ENCODE results near the gene P2RX2. TPM values are rescaled to one million over a fixed set of nuclear protein-coding genes. Genes with fewer than 3 reads are reported as not detected.

The P2RX2 gene
- total and polyA plus RNA-seq, 2 experiments from 2014 or later = not detected

DNA sequence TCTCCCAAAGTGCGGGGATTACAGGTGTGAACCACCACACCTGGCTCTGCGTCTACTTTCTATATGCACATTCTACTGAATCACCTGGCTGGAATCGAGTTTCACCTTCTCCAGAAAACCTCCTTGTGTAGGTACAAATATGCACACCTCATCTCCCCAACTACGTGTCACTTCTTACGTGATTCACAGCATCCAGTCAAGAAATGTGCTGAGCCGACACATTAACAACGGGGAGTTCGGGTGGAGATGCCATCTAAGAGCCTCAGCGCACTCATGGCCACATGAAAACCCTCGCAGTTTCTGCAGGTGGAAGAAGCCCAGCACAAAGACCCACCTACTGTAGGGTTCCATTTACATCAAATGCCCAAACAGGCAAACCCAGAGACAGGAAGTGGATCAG lies 29.3 kb downstream of the P2RX2 start:
- Histone ChIP-seq H2AFZ (no peak overlapping the region), H3K27ac (no peak overlapping the region), H4K20me1 (ENCODE audit: insufficient read depth, poor library complexity, severe bottlenecking) (no peaks in the 10 kb centered on the region), H3K36me3 (replicated peaks; ENCODE audit: insufficient read depth, low read depth) (no peaks in the 10 kb centered on the region), H3K9me3 (ENCODE audit: low read depth) (no peaks in the 10 kb centered on the region), H3K4me3 (no peak overlapping the region), H3K79me2 (no peaks in the 10 kb centered on the region), H3K27me3 (no peaks in the 10 kb centered on the region), H3K4me1 (ENCODE audit: insufficient read depth) (no peaks in the 10 kb centered on the region), H3K9me2 (replicated peaks; ENCODE audit: insufficient read depth) (no peaks in the 10 kb centered on the region), H3K4me2 (no peak overlapping the region)
- 93% methylated on average over 10 of the region's 10 CpGs for WGBS (ENCODE audit: low lambda C conversion rate, missing lambda C conversion rate)
- DNase-seq (ENCODE audit: low spot score) = no peak
- TF ChIP-seq, protein P1, sequence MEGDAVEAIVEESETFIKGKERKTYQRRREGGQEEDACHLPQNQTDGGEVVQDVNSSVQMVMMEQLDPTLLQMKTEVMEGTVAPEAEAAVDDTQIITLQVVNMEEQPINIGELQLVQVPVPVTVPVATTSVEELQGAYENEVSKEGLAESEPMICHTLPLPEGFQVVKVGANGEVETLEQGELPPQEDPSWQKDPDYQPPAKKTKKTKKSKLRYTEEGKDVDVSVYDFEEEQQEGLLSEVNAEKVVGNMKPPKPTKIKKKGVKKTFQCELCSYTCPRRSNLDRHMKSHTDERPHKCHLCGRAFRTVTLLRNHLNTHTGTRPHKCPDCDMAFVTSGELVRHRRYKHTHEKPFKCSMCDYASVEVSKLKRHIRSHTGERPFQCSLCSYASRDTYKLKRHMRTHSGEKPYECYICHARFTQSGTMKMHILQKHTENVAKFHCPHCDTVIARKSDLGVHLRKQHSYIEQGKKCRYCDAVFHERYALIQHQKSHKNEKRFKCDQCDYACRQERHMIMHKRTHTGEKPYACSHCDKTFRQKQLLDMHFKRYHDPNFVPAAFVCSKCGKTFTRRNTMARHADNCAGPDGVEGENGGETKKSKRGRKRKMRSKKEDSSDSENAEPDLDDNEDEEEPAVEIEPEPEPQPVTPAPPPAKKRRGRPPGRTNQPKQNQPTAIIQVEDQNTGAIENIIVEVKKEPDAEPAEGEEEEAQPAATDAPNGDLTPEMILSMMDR (IDR thresholded peaks at IDR 0.05; ENCODE audit: poor library complexity) = no peak
- TF ChIP-seq EZH2phosphoT487 (IDR thresholded peaks at IDR 0.05; ENCODE audit: low read depth, severe bottlenecking, unreplicated experiment) (no peak), EZH2 (IDR thresholded peaks at IDR 0.05; ENCODE audit: borderline replicate concordance) (no peak)

DNA sequence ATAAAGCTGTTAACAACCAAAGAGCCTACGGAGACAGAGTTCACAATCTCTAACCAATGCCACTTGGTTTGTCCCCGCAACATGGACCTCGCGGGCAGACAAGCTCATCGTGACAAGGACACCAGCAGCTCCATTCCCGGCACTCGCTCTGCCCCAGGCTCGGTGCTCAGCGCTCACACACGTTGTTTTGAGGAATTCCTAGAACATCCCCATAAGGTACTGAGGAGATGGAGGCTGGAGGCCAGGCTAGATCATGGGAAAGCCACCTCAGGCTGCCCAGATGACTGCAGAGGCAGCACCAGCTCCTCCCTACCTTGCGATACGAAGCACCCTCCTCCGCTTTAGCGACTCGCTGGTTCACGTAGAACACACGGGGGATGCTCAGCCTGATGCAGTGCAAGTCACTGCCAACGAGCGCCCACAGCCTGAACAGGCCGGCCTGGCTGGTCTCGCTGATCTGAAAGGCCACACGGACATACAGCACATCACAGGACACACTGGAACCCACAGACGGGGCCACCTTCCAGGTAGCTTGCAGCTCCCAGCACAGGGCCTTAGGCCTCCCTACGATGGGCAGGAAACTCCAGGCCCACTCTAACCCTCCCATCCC lies 30.1 kb downstream of the P2RX2 start:
- Histone ChIP-seq H3K4me1 (ENCODE audit: insufficient read depth) (no peaks in the 10 kb centered on the region), H3K36me3 (replicated peaks; ENCODE audit: insufficient read depth, low read depth) (no peaks in the 10 kb centered on the region), H3K27ac (no peak overlapping the region), H3K27me3 (no peaks in the 10 kb centered on the region), H3K9me3 (ENCODE audit: low read depth) (no peaks in the 10 kb centered on the region), H3K79me2 (no peaks in the 10 kb centered on the region), H4K20me1 (ENCODE audit: insufficient read depth, poor library complexity, severe bottlenecking) (no peaks in the 10 kb centered on the region), H3K9me2 (replicated peaks; ENCODE audit: insufficient read depth) (no peaks in the 10 kb centered on the region), H3K4me3 (no peak overlapping the region), H3K4me2 (no peak overlapping the region), H2AFZ (no peak overlapping the region)
- no peak for DNase-seq (ENCODE audit: low spot score)
- TF ChIP-seq EZH2phosphoT487 (IDR thresholded peaks at IDR 0.05; ENCODE audit: low read depth, severe bottlenecking, unreplicated experiment) (no peak), EZH2 (IDR thresholded peaks at IDR 0.05; ENCODE audit: borderline replicate concordance) (no peak)
- WGBS (ENCODE audit: low lambda C conversion rate, missing lambda C conversion rate) = 95% methylated on average over 24 of the region's 24 CpGs

DNA sequence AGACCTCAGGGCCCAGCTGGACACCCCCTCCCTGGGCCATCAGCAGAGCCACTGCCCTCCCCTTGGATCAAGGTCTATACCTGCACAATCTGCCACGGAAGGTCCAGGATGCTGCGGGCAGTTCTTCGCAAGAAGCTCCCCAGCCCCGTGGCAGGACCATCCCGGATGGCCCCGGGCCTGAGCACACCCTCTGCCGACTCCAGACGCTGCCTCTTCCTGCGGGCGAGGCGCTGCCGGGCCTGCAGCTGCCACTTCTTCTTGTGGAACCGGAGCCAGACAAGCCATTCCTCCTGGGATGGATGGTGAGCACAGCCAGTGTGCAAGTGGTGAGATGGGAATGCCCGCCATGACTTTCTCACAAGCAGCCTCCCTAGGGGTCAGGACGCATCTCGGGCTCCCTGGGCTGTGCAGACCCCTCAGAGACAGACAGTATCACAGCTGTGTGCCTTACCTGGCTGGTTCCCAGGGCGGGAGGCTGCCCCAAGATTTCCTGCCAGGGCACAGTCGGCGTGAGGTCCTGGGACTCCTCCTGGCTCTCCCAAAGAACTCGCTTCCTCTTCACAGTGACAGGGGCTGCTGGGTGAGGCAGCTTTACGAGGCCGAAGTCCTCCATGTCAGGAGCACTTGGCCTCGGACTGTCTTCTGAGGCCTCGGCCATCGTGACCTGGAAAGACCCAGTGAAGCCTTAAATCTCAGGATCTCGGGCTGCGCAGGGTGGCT lies 30.8 kb downstream of the P2RX2 start:
- 94% methylated on average over 27 of the region's 27 CpGs for WGBS (ENCODE audit: low lambda C conversion rate, missing lambda C conversion rate)
- no peak overlapping the region for H3K4me3 ChIP-seq
- H3K36me3 ChIP-seq (replicated peaks; ENCODE audit: insufficient read depth, low read depth) = no peaks in the 10 kb centered on the region
- H3K4me1 ChIP-seq (ENCODE audit: insufficient read depth) = no peaks in the 10 kb centered on the region
- TF ChIP-seq EZH2 (IDR thresholded peaks at IDR 0.05; ENCODE audit: borderline replicate concordance) = no peak
- TF ChIP-seq, protein P1 (IDR thresholded peaks at IDR 0.05; ENCODE audit: poor library complexity) = no peak
- no peak for TF ChIP-seq EZH2phosphoT487 (IDR thresholded peaks at IDR 0.05; ENCODE audit: low read depth, severe bottlenecking, unreplicated experiment)
- no peak overlapping the region for H3K4me2 ChIP-seq
- no peak overlapping the region for H2AFZ ChIP-seq
- H3K27me3 ChIP-seq = no peaks in the 10 kb centered on the region
- no peak for DNase-seq (ENCODE audit: low spot score)
- H3K9me2 ChIP-seq (replicated peaks; ENCODE audit: insufficient read depth) = no peaks in the 10 kb centered on the region
- H3K9me3 ChIP-seq (ENCODE audit: low read depth) = no peaks in the 10 kb centered on the region
- H3K27ac ChIP-seq = no peak overlapping the region
- H3K79me2 ChIP-seq = no peaks in the 10 kb centered on the region
- H4K20me1 ChIP-seq (ENCODE audit: insufficient read depth, poor library complexity, severe bottlenecking) = no peaks in the 10 kb centered on the region

DNA sequence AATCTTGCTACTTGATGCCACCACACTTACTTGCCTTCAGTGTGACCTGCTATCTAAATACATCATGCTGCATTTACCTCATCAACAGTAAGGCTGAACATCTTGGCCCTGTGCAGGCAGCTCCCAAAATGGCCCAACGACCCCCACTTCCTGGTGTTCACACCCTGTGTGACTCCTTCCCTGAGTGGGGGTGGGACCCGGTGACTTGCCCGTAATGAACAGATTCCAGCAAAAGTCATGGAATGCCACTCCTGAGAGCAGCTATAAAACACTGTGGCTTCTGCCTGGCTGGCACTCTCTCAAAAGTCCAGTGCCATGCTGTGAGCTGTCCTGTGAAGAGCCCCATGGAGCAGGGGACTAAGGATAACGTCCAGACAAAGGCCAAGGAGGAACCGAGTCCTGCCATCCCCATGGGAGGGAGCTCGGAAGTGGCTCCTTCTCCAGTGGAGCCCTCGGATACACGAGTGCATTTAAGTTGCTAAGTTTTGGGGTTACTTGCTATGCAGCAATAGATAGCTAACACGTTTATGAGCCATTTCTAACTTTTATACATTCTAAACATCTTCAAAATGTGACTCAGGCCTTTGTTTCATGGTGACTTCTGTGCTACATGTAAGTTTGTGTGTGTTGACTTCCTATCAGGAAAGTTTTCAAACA lies 33.0 kb downstream of the P2RX2 start:
- TF ChIP-seq EZH2phosphoT487 (IDR thresholded peaks at IDR 0.05; ENCODE audit: low read depth, severe bottlenecking, unreplicated experiment) (no peak), EZH2 (IDR thresholded peaks at IDR 0.05; ENCODE audit: borderline replicate concordance) (no peak)
- TF ChIP-seq, protein P1 (IDR thresholded peaks at IDR 0.05; ENCODE audit: poor library complexity) = no peak
- Histone ChIP-seq H3K4me2 (no peak overlapping the region), H3K4me1 (ENCODE audit: insufficient read depth) (no peaks in the 10 kb centered on the region), H3K9me3 (ENCODE audit: low read depth) (no peaks in the 10 kb centered on the region), H3K27ac (no peak overlapping the region), H3K4me3 (no peak overlapping the region), H3K9me2 (replicated peaks; ENCODE audit: insufficient read depth) (no peaks in the 10 kb centered on the region), H3K36me3 (replicated peaks; ENCODE audit: insufficient read depth, low read depth) (no peaks in the 10 kb centered on the region), H4K20me1 (ENCODE audit: insufficient read depth, poor library complexity, severe bottlenecking) (no peaks in the 10 kb centered on the region), H3K79me2 (no peaks in the 10 kb centered on the region), H3K27me3 (no peaks in the 10 kb centered on the region), H2AFZ (no peak overlapping the region)
- no peak for DNase-seq (ENCODE audit: low spot score)
- WGBS (ENCODE audit: low lambda C conversion rate, missing lambda C conversion rate) = 82% methylated on average over 9 of the region's 9 CpGs

All from hepatocyte (in vitro differentiated cells).